GM06990 (cell line): Measurements from ENCODE around the gene LRRC46.

ENCODE experiments used
- DNase-seq: peaks from one replicate; pipeline ENCODE4 v3.0.0-alpha.2; 2011; ENCODE audit not compliant: insufficient read length; ENCODE audit errors: extremely low read depth
- H3K27me3 ChIP-seq: replicated peaks from 2 replicates; pipeline ENCODE4 v1.6.0; 2011; ENCODE audit warnings: low read length; ENCODE audit not compliant: control insufficient read depth, insufficient read depth
- H3K36me3 ChIP-seq: 2 replicates; pipeline ENCODE4 v1.5.1; 2011; ENCODE audit warnings: low read length; ENCODE audit not compliant: control insufficient read depth, insufficient read depth
- H3K4me3 ChIP-seq: replicated peaks from 2 replicates; pipeline ENCODE4 v1.5.1; 2011; ENCODE audit warnings: low read depth, mild to moderate bottlenecking, control low read depth, low read length
- CTCF ChIP-seq: IDR thresholded peaks from 2 replicates; pipeline ENCODE4 v1.5.1; 2011; ENCODE audit warnings: low read length, control low read depth, mild to moderate bottlenecking, inconsistent platforms; ENCODE audit not compliant: insufficient read depth, poor library complexity, severe bottlenecking

Gene LRRC46

GRCh38 chr17:47830396-47831002 lies 971 bp upstream of the LRRC46 start:
- no peak for TF ChIP-seq CTCF
- Histone ChIP-seq H3K27me3 (no peaks in the 10 kb centered on the region), H3K36me3 (peaks cover 11% of the 10 kb centered on the region), H3K4me3 (peak overlapping the region; percentile 97)
- no peak for DNase-seq

GRCh38 chr17:47831934-47832327 lies 461 bp downstream of the LRRC46 start:
- Histone ChIP-seq H3K36me3 (peaks cover 7% of the 10 kb centered on the region), H3K4me3 (peak overlapping the region; percentile 97), H3K27me3 (no peaks in the 10 kb centered on the region)
- no peak for TF ChIP-seq CTCF
- DNase-seq: no peak

- Histone ChIP-seq H3K4me3 (no peak overlapping the region), H3K36me3 (peaks cover 4% of the 10 kb centered on the region), H3K27me3 (no peaks in the 10 kb centered on the region)
- TF ChIP-seq CTCF: no peak
- no peak for DNase-seq
Observed at GRCh38 chr17:47834756-47835155, 3.3 kb downstream of the LRRC46 start.

GRCh38 chr17:47836601-47837000 lies 5.1 kb downstream of the LRRC46 start:
- H3K27me3 ChIP-seq: no peaks in the 10 kb centered on the region
- H3K36me3 ChIP-seq: peaks cover 4% of the 10 kb centered on the region
- H3K4me3 ChIP-seq: no peak overlapping the region
- no peak for TF ChIP-seq CTCF
- DNase-seq: no peak

GRCh38 chr17:47837401-47838039 lies 6.0 kb downstream of the LRRC46 start:
- Histone ChIP-seq H3K27me3 (no peaks in the 10 kb centered on the region), H3K4me3 (no peak overlapping the region), H3K36me3 (peaks cover 4% of the 10 kb centered on the region)
- DNase-seq: no peak
- TF ChIP-seq CTCF: no peak

- H3K4me3 ChIP-seq: no peak overlapping the region
- H3K36me3 ChIP-seq: peaks cover 4% of the 10 kb centered on the region
- no peak for DNase-seq
- H3K27me3 ChIP-seq: no peaks in the 10 kb centered on the region
- no peak for TF ChIP-seq CTCF
Observed at GRCh38 chr17:47838636-47839035, 7.2 kb downstream of the LRRC46 start.
